ENCODE measurements around the gene CMIP. TPM values are rescaled to one million over a fixed set of nuclear protein-coding genes. Genes with fewer than 3 reads are reported as not detected.

The CMIP gene
- total RNA-seq, 1 donor from 2014 or later = 40.0 TPM

- Mint-ChIP-seq H3K27me3 (no peaks in the 10 kb centered on the region), H3K4me3 (no peak overlapping the region), H3K9me3 (no peaks in the 10 kb centered on the region), H3K4me1 (peaks cover 33% of the 10 kb centered on the region), H3K27ac (no peak overlapping the region), H3K36me3 (ENCODE audit: low read depth) (peaks cover 2% of the 10 kb centered on the region)
- no peak for DNase-seq
- intact Hi-C loops (cut with micrococcal nuclease) = no loop called here
Measured at GRCh38 chr16:81500833-81501521, 56.4 kb downstream of the CMIP start.

DNA sequence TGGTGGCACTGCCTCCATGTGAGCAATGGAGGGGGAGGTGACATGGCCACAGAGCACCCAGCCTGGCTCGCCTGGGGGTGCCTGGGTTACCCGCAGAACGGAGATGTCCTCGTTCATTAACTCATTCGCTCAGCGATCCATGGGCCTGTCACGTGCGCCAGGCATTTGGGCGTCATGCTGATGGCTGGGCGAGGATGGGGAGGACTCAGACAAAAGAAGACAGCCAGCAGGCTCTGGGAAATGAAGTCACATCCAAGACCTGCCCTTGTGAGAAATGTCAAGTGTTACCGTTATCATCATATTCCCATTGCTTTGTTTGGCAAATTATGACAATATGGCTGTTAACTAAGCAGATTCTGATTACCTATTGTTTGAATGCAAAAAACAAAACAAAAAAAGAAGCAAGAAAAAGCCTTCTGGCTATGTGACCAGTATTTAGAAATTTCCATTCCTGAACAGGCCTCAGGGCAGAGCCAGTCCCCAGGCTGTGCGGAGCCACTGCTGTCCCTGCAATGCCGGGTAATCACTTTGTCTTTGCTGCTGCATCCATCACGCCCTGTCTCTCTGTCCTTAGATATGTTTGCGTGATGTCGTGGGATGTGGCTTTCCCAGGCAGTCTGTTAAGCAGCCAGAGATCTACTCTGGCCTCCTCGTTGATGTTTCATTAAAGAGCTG is 57.9 kb downstream of the CMIP start:
- H3K4me1 Mint-ChIP-seq = peaks cover 28% of the 10 kb centered on the region
- H3K36me3 Mint-ChIP-seq (ENCODE audit: low read depth) = peaks cover 2% of the 10 kb centered on the region
- H3K27me3 Mint-ChIP-seq = no peaks in the 10 kb centered on the region
- intact Hi-C loops (cut with micrococcal nuclease) = no loop called here
- DNase-seq = no peak
- no peak overlapping the region for H3K27ac Mint-ChIP-seq
- no peak overlapping the region for H3K4me3 Mint-ChIP-seq
- H3K9me3 Mint-ChIP-seq = no peaks in the 10 kb centered on the region

- H3K27me3 Mint-ChIP-seq = no peaks in the 10 kb centered on the region
Measured at GRCh38 chr16:81505011-81505661, 60.5 kb downstream of the CMIP start.

DNA sequence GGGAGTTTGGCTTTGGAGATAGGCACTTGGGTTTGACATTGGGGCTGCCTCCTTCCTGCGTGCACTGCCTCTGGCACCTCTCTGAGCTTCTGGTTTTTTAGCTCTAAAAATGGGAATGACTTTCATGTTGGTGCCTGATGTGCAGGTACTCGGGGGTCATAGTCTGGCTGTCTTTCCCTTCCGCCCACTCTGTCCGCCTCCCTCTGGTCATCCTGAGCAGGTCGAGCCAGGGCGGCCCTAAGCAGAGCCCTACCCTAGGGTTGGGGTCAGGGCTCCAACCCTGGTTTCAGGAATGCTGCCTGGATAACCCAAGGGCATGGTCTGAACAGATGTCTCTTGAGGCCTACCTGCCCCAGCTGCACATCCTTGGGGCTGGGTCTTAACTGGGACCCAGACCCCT is 64.8 kb downstream of the CMIP start:
- Mint-ChIP-seq H3K36me3 (ENCODE audit: low read depth) (peaks cover 4% of the 10 kb centered on the region), H3K9me3 (no peaks in the 10 kb centered on the region), H3K27ac (no peak overlapping the region), H3K4me1 (peaks cover 9% of the 10 kb centered on the region), H3K27me3 (no peaks in the 10 kb centered on the region), H3K4me3 (no peak overlapping the region)
- intact Hi-C loops (cut with micrococcal nuclease) = no loop called here
- DNase-seq = no peak

More at GRCh38 chr16:81505011-81505661, 60.5 kb downstream of the CMIP start:
- H3K4me3 Mint-ChIP-seq = no peak overlapping the region
- no peaks in the 10 kb centered on the region for H3K36me3 Mint-ChIP-seq (ENCODE audit: low read depth)
- H3K9me3 Mint-ChIP-seq = no peaks in the 10 kb centered on the region
- H3K27ac Mint-ChIP-seq = no peak overlapping the region
- intact Hi-C loops (cut with micrococcal nuclease) = no loop called here
- no peak for DNase-seq
- H3K4me1 Mint-ChIP-seq = peaks cover 12% of the 10 kb centered on the region

DNA sequence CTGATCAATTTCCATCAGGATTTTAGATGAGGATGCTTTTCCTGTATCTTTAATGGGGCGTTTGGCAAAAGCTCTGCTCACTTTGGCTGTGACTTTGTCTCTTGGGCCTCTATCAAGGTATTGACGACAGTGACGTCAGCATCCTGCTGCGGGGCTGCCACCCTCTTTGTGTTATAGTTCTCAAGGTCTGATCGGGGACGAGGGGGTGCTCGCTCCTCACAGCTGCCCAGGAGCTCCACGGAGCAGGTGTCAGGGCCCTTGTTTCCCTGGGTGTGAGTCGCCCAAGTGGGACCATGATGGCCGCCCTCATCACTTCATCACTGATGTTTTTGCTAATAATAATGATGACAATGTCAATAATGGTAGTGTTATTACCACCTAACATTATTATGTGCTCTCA is 65.4 kb downstream of the CMIP start:
- Mint-ChIP-seq H3K9me3 (no peaks in the 10 kb centered on the region), H3K4me1 (peaks cover 9% of the 10 kb centered on the region), H3K36me3 (ENCODE audit: low read depth) (peaks cover 4% of the 10 kb centered on the region), H3K27me3 (no peaks in the 10 kb centered on the region), H3K4me3 (no peak overlapping the region), H3K27ac (no peak overlapping the region)
- no peak for DNase-seq
- intact Hi-C loops (cut with micrococcal nuclease) = no loop called here

GRCh38 chr16:81511371-81511770 is 66.8 kb downstream of the CMIP start:
- Mint-ChIP-seq H3K9me3 (no peaks in the 10 kb centered on the region), H3K4me3 (no peak overlapping the region), H3K4me1 (peaks cover 9% of the 10 kb centered on the region), H3K27ac (peak overlapping the region; percentile 19), H3K36me3 (ENCODE audit: low read depth) (peaks cover 8% of the 10 kb centered on the region), H3K27me3 (no peaks in the 10 kb centered on the region)
- intact Hi-C loops (cut with micrococcal nuclease) = no loop called here
- no peak for DNase-seq

GRCh38 chr16:81513204-81514040 is 68.8 kb downstream of the CMIP start:
- DNase-seq = no peak
- Mint-ChIP-seq H3K27ac (no peak overlapping the region), H3K4me1 (peaks cover 9% of the 10 kb centered on the region), H3K36me3 (ENCODE audit: low read depth) (peaks cover 10% of the 10 kb centered on the region), H3K9me3 (no peaks in the 10 kb centered on the region), H3K27me3 (no peaks in the 10 kb centered on the region), H3K4me3 (no peak overlapping the region)
- intact Hi-C loops (cut with micrococcal nuclease) = no loop called here

DNA sequence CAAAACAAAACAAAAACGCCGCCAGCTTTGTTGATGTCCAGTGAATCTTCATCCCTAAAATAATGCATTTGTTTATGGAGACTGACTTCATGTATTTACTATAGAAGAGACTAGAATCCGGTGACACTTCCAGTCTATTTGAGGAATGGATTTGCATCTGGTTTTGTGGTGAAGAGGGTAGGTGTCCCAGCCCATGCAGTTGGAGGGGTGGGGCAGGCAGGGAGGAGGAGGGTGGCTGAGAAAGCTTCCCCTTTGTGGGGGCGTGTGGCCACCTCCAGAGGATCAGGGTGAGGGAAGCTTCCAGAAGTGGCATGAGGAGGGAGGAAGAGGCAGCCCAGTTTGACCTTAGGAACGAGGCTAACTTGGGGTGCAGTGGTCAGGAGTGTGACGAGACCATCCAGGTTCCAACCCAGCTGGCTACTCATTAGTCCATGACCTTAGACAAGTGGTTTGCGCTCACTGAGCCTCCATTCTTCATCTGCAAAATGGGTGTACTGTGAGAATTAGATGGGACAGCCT is 69.5 kb downstream of the CMIP start:
- intact Hi-C loops (cut with micrococcal nuclease) = no loop called here
- Mint-ChIP-seq H3K4me1 (peaks cover 11% of the 10 kb centered on the region), H3K27ac (peak overlapping the region; percentile 66), H3K4me3 (no peak overlapping the region), H3K36me3 (ENCODE audit: low read depth) (peaks cover 10% of the 10 kb centered on the region), H3K9me3 (no peaks in the 10 kb centered on the region), H3K27me3 (no peaks in the 10 kb centered on the region)
- DNase-seq = no peak

GRCh38 chr16:81514568-81515258 is 70.1 kb downstream of the CMIP start:
- H3K27me3 Mint-ChIP-seq = no peaks in the 10 kb centered on the region
- H3K27ac Mint-ChIP-seq = no peak overlapping the region
- no peaks in the 10 kb centered on the region for H3K9me3 Mint-ChIP-seq
- H3K4me1 Mint-ChIP-seq = peaks cover 17% of the 10 kb centered on the region
- no peak overlapping the region for H3K4me3 Mint-ChIP-seq
- intact Hi-C loops (cut with micrococcal nuclease) = no loop called here
- no peak for DNase-seq
- peaks cover 10% of the 10 kb centered on the region for H3K36me3 Mint-ChIP-seq (ENCODE audit: low read depth)

- intact Hi-C loops (cut with micrococcal nuclease) = no loop called here
- H3K4me1 Mint-ChIP-seq = peaks cover 23% of the 10 kb centered on the region
Measured at GRCh38 chr16:81515281-81515680, 70.7 kb downstream of the CMIP start.

GRCh38 chr16:81515721-81516120 is 71.1 kb downstream of the CMIP start:
- H3K4me3 Mint-ChIP-seq = no peak overlapping the region
- intact Hi-C loops (cut with micrococcal nuclease) = no loop called here
- H3K27me3 Mint-ChIP-seq = no peaks in the 10 kb centered on the region
- H3K27ac Mint-ChIP-seq = no peak overlapping the region
- H3K36me3 Mint-ChIP-seq (ENCODE audit: low read depth) = peaks cover 10% of the 10 kb centered on the region
- peaks cover 27% of the 10 kb centered on the region for H3K4me1 Mint-ChIP-seq
- no peaks in the 10 kb centered on the region for H3K9me3 Mint-ChIP-seq
- no peak for DNase-seq

More at GRCh38 chr16:81515281-81515680, 70.7 kb downstream of the CMIP start:
- peak overlapping the region; percentile 37 for H3K27ac Mint-ChIP-seq
- no peak overlapping the region for H3K4me3 Mint-ChIP-seq
- H3K36me3 Mint-ChIP-seq (ENCODE audit: low read depth) = peaks cover 10% of the 10 kb centered on the region
- no peak for DNase-seq
- no peaks in the 10 kb centered on the region for H3K27me3 Mint-ChIP-seq
- H3K9me3 Mint-ChIP-seq = no peaks in the 10 kb centered on the region

- intact Hi-C loops (cut with micrococcal nuclease) = no loop called here
- Mint-ChIP-seq H3K36me3 (ENCODE audit: low read depth) (peaks cover 6% of the 10 kb centered on the region), H3K4me3 (no peak overlapping the region), H3K9me3 (no peaks in the 10 kb centered on the region), H3K4me1 (peaks cover 36% of the 10 kb centered on the region), H3K27me3 (no peaks in the 10 kb centered on the region), H3K27ac (no peak overlapping the region)
- no peak for DNase-seq
Measured at GRCh38 chr16:81516478-81517149, 72.0 kb downstream of the CMIP start.

GRCh38 chr16:81517150-81517499 is 72.5 kb downstream of the CMIP start:
- H3K9me3 Mint-ChIP-seq = no peaks in the 10 kb centered on the region
- peaks cover 41% of the 10 kb centered on the region for H3K4me1 Mint-ChIP-seq
- intact Hi-C loops (cut with micrococcal nuclease) = no loop called here
- no peak for DNase-seq
- H3K27ac Mint-ChIP-seq = no peak overlapping the region
- H3K36me3 Mint-ChIP-seq (ENCODE audit: low read depth) = peaks cover 6% of the 10 kb centered on the region
- no peaks in the 10 kb centered on the region for H3K27me3 Mint-ChIP-seq
- no peak overlapping the region for H3K4me3 Mint-ChIP-seq
